ENCODE measurements around the gene ARL5B.

GRCh38 chr10:18666810-18667209 is 7.6 kb downstream of the ARL5B start:
- TF ChIP-seq POLR2A (IDR thresholded peaks at IDR 0.05) = no peak
- TF ChIP-seq CTCF (IDR thresholded peaks at IDR 0.05) = no peak

All from testis (tissue), 2 donors.